Liver (tissue), 4 donors: ENCODE measurements around the gene UNC5A. TPM values are rescaled to one million over a fixed set of nuclear protein-coding genes. Genes with fewer than 3 reads are reported as not detected.

Experiments used
- polyA plus RNA-seq, 2 donors: library from polyadenylated mRNA; stranded (reverse) in 1 of 2; unstranded in 1 of 2; fragments of 200-250 nt in 1 of 2; fragments of >200 nt in 1 of 2; fragmentation: Nextera tagmentation in 1 of 2; extraction: Ambion mirVana in 1 of 2; gene quantifications; one replicate each; pipeline versions ENCODE4 v1.2.1 to v1.2.3, GENCODE V29; 2013 to 2015
- total RNA-seq, 2 donors: library from RNA; depleted of rRNA; stranded (reverse); fragments of >200 nt; gene quantifications; one replicate each; pipeline ENCODE4 v1.2.3, GENCODE V29; 2014
- donor health status: healthy.
- donor health status: healthy.
- donor health status: healthy.

The UNC5A gene
- total and polyA plus RNA-seq, 4 donors: under 0.01 to 0.07 (median 0.03) TPM; not detected in 1

Other genes with a start within 250 kb of the UNC5A start
- gene GPRIN1, start 200.4 kb upstream of the UNC5A start, total RNA-seq: under 1 TPM; 0.23 to 0.50 TPM
- under 1 TPM in 1 of 2 donors, not detected in 1; 0.30 TPM for gene GPRIN1, start 200.4 kb upstream of the UNC5A start, polyA plus RNA-seq
- gene SNCB, start 180.0 kb upstream of the UNC5A start, total RNA-seq: not detected
- gene SNCB, start 180.0 kb upstream of the UNC5A start, polyA plus RNA-seq: not detected
- not detected for gene EIF4E1B, start 179.9 kb upstream of the UNC5A start, total RNA-seq
- gene EIF4E1B, start 179.9 kb upstream of the UNC5A start, polyA plus RNA-seq: not detected
- gene TSPAN17, start 163.1 kb upstream of the UNC5A start, total RNA-seq: 10 to 100 TPM; 15.9 to 43.4 TPM
- 10 to 100 TPM in 1 of 2 donors, 1 to 10 TPM in 1; 5.7 to 16.4 TPM for gene TSPAN17, start 163.1 kb upstream of the UNC5A start, polyA plus RNA-seq
- 10 to 100 TPM; 16.7 to 25.5 TPM for gene HK3, start 88.8 kb downstream of the UNC5A start, total RNA-seq
- gene HK3, start 88.8 kb downstream of the UNC5A start, polyA plus RNA-seq: 1 to 10 TPM; 4.3 to 9.9 TPM
- gene UIMC1, start 196.2 kb downstream of the UNC5A start, total RNA-seq: 10 to 100 TPM; 16.3 to 26.0 TPM
- 1 to 10 TPM; 5.9 to 7.1 TPM for gene UIMC1, start 196.2 kb downstream of the UNC5A start, polyA plus RNA-seq
- 10 to 100 TPM in 1 of 2 donors, 1 to 10 TPM in 1; 8.8 to 11.0 TPM for gene ZNF346, start 212.1 kb downstream of the UNC5A start, total RNA-seq
- 1 to 10 TPM; 3.7 to 3.9 TPM for gene ZNF346, start 212.1 kb downstream of the UNC5A start, polyA plus RNA-seq